Activated naive CD8-positive, alpha-beta T cell treated with anti-CD3 and anti-CD28 coated beads, Interleukin-2, amount 10 ng/mL, durations not matched to agents 7 days and 5 days (primary cell): ENCODE measurements around the gene JAKMIP3. TPM values are rescaled to one million over a fixed set of nuclear protein-coding genes. Genes with fewer than 3 reads are reported as not detected.

Source experiments
- ATAC-seq: fragments of 150-1000 bp; cut with Tn5 transposase; one replicate; pipeline ENCODE4 v1.10.0; 2021; ENCODE audit warnings: low read depth, moderate library complexity
- POLR2A ChIA-PET: fragments of 350-600 bp; sonication (Branson Sonifier 250); formaldehyde crosslinking; loops from one replicate; lab custom pipeline; 2021; ENCODE audit warnings: antibody characterized with exemption; lab: Charles Lee
- DNase-seq: peaks from one replicate; pipeline ENCODE4 v3.0.0; 2021
- H3K27ac Mint-ChIP-seq: one replicate; pipeline ENCODE4 v1.8.0; 2022; ENCODE audit warnings: mild to moderate bottlenecking, mixed read lengths
- H3K27me3 Mint-ChIP-seq: one replicate; pipeline ENCODE4 v1.8.0; 2022; ENCODE audit warnings: mild to moderate bottlenecking, moderate library complexity, mixed read lengths
- H3K36me3 Mint-ChIP-seq: one replicate; pipeline ENCODE4 v1.8.0; 2021; ENCODE audit warnings: mild to moderate bottlenecking, mixed read lengths
- H3K4me1 Mint-ChIP-seq: one replicate; pipeline ENCODE4 v1.8.0; 2021; ENCODE audit warnings: mixed read lengths
- H3K4me3 Mint-ChIP-seq: one replicate; pipeline ENCODE4 v1.8.0; 2022; ENCODE audit warnings: mild to moderate bottlenecking, moderate library complexity, mixed read lengths
- H3K9me3 Mint-ChIP-seq: one replicate; pipeline ENCODE4 v1.8.0; 2021; ENCODE audit warnings: mixed read lengths
- total RNA-seq, 2 experiments: library from RNA; stranded (reverse); gene quantifications; one replicate each; pipeline ENCODE4 v1.2.3, GENCODE V29; 2021

Gene JAKMIP3
- total RNA-seq, 2 experiments from 2014 or later = 0.17 to 0.28 TPM

DNA sequence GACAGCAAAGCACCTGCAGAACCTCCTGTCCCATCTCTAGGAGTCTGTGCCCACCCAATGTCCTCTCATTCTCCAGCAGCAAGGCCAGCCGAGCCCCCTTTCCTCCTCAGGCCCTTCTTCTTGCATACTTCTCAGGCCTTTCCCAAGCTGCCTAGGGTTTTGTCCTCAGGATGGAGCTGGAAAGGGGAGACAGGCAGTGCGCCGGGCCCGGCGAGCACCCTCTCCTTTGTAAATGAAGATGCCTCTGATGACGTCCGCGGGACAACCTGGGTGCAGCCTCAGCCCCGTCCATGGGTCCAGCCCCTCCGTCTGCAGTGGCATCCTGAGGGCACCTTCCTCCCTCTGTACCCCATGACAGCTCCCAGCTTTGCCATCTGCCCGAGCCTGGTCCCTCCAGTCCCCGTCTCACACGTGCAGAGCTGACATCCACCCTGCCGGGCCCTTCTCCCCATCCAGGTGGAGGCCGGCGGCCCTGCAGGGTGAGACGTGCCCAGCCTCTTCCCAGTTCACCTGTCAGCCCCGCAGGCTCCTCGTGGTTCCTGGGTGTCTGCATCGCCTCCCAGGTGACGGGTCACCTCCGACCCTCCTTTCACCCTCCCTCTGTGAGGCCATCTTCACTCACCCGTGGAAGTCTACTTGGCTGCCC, 36.4 kb downstream of the JAKMIP3 start:
- Mint-ChIP-seq H3K27ac (no peak overlapping the region), H3K27me3 (peaks cover 2% of the 10 kb centered on the region), H3K9me3 (no peaks in the 10 kb centered on the region), H3K4me1 (no peaks in the 10 kb centered on the region), H3K4me3 (no peak overlapping the region), H3K36me3 (no peaks in the 10 kb centered on the region)
- POLR2A ChIA-PET = no interaction called here
- ATAC-seq (no peak), DNase-seq (peak; percentile 17)

DNA sequence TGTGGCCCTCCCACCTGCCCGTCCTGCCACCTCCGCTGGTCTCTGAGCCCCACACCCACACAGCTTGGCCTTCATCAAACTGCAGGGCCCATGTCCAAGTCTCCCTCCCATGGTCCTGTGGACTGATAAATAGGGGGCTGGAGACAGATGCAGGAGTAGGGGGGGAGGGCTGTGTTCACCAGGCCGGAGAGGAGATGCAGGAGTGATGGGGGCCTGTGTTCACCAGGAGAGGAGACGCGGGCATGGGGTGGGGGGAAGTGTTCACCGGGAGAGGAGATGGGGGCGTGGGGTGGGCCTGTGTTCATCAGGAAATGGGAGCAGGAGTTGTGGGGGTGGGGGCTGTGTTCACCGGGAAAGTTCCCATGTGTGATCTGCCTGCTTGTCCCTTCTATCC, 37.0 kb downstream of the JAKMIP3 start:
- Mint-ChIP-seq H3K4me1 (no peaks in the 10 kb centered on the region), H3K36me3 (no peaks in the 10 kb centered on the region), H3K9me3 (no peaks in the 10 kb centered on the region), H3K4me3 (no peak overlapping the region), H3K27ac (no peak overlapping the region), H3K27me3 (peaks cover 2% of the 10 kb centered on the region)
- no peak for ATAC-seq
- POLR2A ChIA-PET = no interaction called here
- DNase-seq = no peak

DNA sequence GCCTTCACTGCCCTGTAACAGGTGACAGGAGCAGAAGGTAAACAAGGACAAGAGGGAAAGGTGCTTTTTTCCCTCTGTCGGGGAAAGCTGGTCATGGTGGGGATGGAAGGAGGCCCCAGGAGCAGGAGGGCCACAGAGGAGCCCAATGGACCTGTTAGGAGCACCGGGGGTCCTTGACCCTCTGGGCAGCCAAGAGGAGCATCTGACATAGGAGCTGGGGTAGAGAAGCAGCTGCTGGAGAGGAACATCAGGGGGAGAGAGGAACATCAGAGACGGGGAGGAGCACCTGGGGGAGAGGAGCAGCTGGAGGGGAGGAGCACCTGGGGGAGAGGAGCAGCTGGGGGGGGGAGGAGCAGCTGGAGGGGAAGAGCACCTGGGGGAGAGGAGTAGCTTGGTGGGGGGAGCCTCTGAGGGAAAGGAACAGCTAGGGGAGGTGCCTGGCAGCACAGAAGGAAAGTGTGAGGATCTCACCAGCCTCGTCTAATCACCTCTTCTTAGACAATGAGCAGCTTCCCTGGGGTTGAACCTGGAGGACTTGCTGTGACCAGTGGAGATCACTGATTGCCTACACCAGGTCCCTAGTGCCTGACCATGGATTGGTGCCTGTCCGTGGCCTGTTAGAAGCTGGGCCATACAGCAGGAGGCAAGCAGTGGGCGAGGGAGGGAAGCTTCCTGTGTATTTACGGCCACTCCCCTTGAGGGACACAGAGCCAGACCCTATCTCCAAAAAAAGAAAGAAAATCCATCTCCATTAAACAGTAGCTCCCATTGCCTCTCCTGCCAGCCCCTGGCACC, 37.6 kb downstream of the JAKMIP3 start:
- POLR2A ChIA-PET = no interaction called here
- no peaks in the 10 kb centered on the region for H3K4me1 Mint-ChIP-seq
- no peak overlapping the region for H3K27ac Mint-ChIP-seq
- H3K36me3 Mint-ChIP-seq = no peaks in the 10 kb centered on the region
- H3K9me3 Mint-ChIP-seq = no peaks in the 10 kb centered on the region
- no peak for DNase-seq
- no peak for ATAC-seq
- peaks cover under 1% of the 10 kb centered on the region for H3K27me3 Mint-ChIP-seq
- no peak overlapping the region for H3K4me3 Mint-ChIP-seq

DNA sequence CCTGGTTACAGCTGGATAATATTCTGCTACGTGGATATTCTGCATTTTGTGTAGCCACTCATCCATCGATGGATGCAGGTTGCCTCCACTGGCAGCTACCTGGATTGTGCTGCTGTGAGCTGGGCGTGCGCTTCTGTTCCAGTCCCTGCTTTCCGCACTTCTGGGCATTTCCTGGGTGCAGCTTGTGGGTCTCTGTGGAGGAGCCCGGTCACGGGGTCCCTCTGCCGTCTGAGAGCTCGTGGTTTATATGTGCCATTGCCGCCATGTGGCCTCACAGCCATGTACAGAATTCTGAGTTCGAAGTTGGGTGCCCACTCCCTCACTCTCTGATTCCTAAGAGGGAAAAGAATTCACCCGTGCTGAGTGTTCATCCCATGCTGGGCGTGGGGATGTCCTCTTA, 38.3 kb downstream of the JAKMIP3 start:
- H3K36me3 Mint-ChIP-seq = no peaks in the 10 kb centered on the region
- no peaks in the 10 kb centered on the region for H3K9me3 Mint-ChIP-seq
- DNase-seq = no peak
- H3K27ac Mint-ChIP-seq = no peak overlapping the region
- POLR2A ChIA-PET = no interaction called here
- H3K27me3 Mint-ChIP-seq = no peaks in the 10 kb centered on the region
- no peaks in the 10 kb centered on the region for H3K4me1 Mint-ChIP-seq
- ATAC-seq = no peak
- H3K4me3 Mint-ChIP-seq = no peak overlapping the region

DNA sequence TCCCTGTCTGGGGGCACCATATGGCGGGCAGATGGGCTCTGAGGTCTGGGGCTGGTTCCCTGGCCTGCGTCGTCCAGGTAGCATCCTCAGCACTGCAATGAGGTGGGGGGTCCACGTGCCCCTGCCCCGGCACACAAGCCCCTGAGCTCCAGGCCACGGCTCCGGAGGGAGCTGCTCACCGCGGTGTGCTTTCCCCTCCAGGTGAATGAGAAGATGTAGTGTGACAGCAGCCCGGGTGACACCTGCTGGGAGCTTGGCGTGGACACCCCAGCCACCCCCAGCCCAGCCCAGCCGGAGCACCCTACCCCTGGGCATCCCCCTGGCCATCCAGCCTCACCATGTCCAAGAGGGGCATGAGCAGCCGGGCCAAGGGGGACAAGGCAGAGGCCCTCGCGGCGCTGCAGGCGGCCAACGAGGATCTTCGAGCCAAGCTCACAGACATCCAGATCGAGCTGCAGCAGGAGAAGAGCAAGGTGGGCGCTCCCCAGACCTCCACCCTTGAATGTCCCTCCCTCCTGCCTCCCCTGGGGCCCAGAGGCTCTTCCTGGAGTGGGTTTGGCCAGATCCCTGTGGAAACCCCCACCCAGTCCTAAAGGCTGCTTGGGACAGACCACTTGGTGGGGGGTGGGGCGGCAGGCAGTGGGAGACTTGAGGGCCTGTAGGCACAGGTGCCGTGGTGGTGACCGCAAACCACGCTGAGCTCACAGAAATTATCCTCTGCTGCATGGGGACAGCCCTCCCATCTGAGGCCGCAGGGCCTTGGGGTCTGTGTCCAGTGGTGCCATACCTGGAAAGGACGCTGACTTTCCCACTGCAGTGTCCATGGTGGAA, 38.9 kb downstream of the JAKMIP3 start:
- Mint-ChIP-seq H3K27ac (no peak overlapping the region), H3K4me1 (no peaks in the 10 kb centered on the region), H3K27me3 (no peaks in the 10 kb centered on the region), H3K36me3 (no peaks in the 10 kb centered on the region), H3K4me3 (no peak overlapping the region), H3K9me3 (no peaks in the 10 kb centered on the region)
- POLR2A ChIA-PET = no interaction called here
- DNase-seq (no peak), ATAC-seq (no peak)

DNA sequence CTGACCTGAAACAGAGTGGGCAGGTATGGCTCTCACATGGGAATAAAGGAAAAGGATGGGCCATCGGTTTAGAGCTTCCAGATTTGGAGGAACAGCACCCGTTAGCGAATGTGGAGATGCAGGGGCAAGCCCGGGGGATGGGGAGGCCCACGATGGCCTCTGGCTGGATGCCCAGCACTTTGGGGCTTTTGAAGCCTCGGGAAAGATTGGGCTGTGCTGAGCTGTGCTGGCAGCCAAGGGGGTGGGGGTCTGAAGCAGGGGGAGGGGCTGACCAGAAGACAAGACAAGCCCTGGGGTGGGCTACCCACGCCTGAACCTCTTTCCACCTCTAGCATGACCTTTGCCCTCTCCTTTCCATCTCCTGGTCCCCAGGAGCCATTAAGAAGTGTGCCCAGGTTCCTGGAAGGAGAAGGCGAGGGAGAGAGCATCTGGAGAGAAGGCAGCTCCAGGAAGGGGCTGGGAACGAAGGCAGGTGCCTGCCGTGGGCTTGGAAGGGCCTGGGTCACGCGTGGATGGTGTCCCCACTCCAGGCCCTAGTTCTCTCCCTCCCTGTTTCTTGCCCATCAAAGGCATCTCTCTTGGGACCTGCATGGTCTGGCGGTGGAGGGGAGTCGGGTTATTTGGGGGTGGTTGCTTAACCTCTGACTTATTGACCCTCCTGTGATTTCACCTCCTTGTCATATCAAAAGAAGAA, 39.7 kb downstream of the JAKMIP3 start:
- H3K27me3 Mint-ChIP-seq = peaks cover 1% of the 10 kb centered on the region
- DNase-seq (no peak), ATAC-seq (no peak)
- H3K4me3 Mint-ChIP-seq = no peak overlapping the region
- H3K27ac Mint-ChIP-seq = no peak overlapping the region
- POLR2A ChIA-PET = no interaction called here
- H3K4me1 Mint-ChIP-seq = no peaks in the 10 kb centered on the region
- no peaks in the 10 kb centered on the region for H3K36me3 Mint-ChIP-seq
- H3K9me3 Mint-ChIP-seq = no peaks in the 10 kb centered on the region

DNA sequence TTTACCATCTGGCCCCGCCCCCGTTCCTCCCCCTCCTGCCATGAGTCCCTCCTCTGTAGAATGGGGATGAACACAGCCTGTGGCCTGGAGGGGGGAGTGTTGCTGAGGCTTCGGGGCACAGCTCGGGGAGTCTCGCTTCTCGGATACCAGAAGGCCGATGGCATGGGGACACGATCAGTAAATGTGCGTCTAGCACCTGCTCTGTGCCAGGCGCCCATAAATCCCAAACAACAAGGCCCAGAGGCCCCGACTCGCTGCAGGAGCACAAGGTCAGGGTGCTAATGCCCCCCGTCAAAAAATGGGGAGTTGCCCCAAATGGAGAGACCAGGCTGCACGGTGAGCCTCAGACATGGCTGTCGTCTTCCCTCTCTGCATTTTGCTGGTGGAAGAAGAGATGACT, 40.7 kb downstream of the JAKMIP3 start:
- Mint-ChIP-seq H3K4me3 (no peak overlapping the region), H3K9me3 (no peaks in the 10 kb centered on the region), H3K27ac (no peak overlapping the region), H3K27me3 (peaks cover 2% of the 10 kb centered on the region), H3K36me3 (no peaks in the 10 kb centered on the region), H3K4me1 (no peaks in the 10 kb centered on the region)
- no peak for ATAC-seq
- DNase-seq = peak; percentile 12
- POLR2A ChIA-PET = no interaction called here

DNA sequence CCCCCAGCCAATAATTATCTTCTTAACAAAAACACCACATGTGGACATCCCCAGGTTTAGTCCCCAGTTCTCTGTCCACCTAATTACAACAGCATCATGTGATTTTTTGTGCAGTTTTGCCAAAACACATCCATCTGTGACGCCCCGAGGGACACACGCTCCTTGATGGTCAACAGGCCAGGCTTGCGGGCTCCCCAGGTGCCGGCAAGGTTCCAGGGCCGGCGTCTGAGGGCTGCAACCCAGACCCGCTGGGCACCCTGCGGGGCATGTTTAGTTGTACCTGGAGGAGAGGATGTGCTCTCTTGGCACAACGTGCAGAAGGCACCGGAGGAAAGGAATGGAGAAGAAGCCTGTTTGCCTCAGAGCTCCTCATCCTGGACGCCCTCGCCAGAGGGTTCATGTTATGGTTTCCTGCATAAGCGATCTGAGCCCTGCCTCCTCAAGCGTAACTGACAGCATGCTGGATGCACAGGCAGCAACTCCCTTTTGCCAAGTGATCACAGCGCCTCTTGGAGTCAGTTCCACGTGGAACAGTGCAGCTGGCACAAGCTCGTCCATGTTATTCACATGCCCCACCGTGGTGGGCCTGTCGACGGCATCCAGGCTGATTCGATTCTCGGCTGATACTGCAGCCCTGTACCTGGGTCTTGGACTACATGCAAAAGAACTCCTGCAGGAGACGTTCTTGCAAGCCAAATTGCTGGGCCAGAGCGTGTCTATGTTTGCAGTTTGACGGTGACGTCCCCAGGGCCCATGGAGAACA, 41.6 kb downstream of the JAKMIP3 start:
- no peaks in the 10 kb centered on the region for H3K4me1 Mint-ChIP-seq
- H3K36me3 Mint-ChIP-seq = no peaks in the 10 kb centered on the region
- no peak for ATAC-seq
- peaks cover 2% of the 10 kb centered on the region for H3K27me3 Mint-ChIP-seq
- DNase-seq = peak; percentile 17
- POLR2A ChIA-PET = no interaction called here
- no peaks in the 10 kb centered on the region for H3K9me3 Mint-ChIP-seq
- H3K27ac Mint-ChIP-seq = no peak overlapping the region
- H3K4me3 Mint-ChIP-seq = no peak overlapping the region

DNA sequence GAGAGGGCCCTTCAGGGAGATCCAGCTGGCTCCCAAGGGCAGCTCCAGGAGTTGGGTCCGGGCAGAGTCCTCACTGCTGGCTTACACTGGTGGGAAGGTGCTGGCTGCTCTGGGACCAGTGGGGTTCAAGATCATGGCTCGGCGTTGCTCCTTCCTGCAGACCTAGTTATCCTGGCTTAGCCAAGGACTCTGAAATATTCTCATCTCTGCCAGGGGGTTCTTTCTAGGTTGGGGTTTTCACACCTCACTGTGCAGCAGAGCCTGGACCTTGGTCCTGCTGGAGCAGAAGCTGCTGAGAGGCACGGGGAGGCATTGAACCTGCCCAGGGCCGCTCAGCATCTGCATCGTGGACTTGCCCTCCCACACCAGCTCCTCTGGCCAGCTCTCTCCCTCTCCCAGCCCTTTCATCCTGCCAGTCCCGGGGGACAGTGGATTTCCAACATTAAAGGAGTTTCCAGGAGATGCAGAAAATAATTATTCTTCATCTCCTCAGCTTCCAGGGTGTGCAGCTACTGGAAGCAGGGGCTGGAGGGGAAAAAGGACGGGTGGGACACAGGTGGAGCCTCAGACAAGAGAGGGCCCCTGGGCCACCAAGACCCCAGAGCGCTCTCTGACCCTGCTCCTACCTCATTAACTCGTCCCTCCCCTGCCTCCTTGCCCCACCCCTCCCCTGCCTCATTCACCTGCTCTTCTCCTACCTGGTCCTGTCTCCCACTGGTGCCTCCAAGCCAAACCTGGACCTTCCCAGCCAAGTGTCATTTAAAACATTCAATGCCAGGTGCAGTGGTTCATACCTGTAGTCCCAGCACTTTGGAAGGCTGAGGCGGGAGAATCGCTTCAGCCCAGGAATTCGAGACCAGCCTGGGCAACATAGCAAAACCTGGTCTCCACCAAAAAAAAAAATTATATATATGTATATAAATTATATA, 42.5 kb downstream of the JAKMIP3 start:
- ATAC-seq (no peak), DNase-seq (peak; percentile 5)
- H3K36me3 Mint-ChIP-seq = no peaks in the 10 kb centered on the region
- H3K4me3 Mint-ChIP-seq = no peak overlapping the region
- H3K27me3 Mint-ChIP-seq = peaks cover 2% of the 10 kb centered on the region
- POLR2A ChIA-PET = no interaction called here
- no peaks in the 10 kb centered on the region for H3K9me3 Mint-ChIP-seq
- no peak overlapping the region for H3K27ac Mint-ChIP-seq
- no peaks in the 10 kb centered on the region for H3K4me1 Mint-ChIP-seq

DNA sequence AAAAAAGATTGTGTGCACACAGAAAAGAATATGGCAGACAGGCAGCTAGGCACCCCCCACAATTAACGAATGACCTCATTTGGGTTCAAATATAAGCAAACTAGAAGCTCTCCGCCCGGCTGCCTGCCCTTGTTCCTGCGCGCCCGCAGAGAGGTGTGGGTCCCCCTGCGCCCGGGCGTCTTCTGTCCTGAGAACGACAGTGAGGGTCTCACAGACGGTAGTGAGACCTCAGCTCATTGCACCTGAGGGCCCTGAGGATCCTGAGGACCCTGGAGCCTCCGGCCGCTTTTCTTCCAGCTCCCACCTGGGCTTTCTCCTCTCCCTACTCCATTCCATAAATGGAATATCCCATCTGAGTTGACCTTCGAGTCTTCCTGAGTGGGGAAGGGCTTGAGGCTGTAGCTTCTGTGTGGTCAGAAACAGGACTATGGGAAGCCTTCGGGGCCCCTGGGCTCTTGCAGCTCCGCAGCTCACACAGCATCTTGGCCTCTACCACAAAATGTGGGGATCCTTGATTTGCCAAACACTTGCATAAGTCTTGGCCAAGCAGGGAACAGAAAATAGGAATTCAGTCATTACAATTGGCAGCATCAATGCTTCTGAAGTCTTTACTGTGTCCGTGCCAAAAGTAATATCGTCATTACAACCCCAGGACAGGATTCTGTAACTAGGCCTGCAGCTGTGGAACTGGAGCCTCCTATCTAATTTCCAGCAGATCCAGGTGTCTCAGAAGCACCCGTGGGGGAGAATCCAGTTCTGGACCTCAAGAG, 43.8 kb downstream of the JAKMIP3 start:
- POLR2A ChIA-PET = no interaction called here
- Mint-ChIP-seq H3K4me1 (no peaks in the 10 kb centered on the region), H3K9me3 (no peaks in the 10 kb centered on the region), H3K27ac (no peak overlapping the region), H3K27me3 (peaks cover 2% of the 10 kb centered on the region), H3K4me3 (no peak overlapping the region), H3K36me3 (no peaks in the 10 kb centered on the region)
- peak; percentile 22 for DNase-seq
- ATAC-seq = no peak

DNA sequence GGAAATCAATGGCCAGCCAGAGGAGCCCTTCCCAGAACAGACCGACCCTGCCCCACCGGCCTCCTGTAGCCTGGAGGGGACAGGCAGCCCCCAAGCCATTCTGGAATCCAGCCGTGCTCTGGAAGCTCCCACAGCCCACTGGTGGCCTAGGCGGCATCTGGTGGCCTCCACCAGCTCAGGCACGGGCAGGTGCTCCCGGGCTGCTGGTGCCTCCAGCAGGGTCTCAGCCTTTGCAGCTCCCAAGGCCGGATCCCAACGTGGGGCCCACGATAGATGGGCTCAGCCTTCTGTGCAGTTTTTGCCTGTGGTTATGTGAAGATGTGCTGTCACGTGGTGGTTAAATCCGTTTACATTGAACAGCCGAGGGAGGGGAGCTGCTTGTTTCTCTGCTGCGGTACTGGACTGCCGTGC, 44.4 kb downstream of the JAKMIP3 start:
- DNase-seq (peak; percentile 20), ATAC-seq (no peak)
- H3K36me3 Mint-ChIP-seq = no peaks in the 10 kb centered on the region
- H3K27ac Mint-ChIP-seq = no peak overlapping the region
- H3K27me3 Mint-ChIP-seq = peaks cover 2% of the 10 kb centered on the region
- POLR2A ChIA-PET = no interaction called here
- no peaks in the 10 kb centered on the region for H3K4me1 Mint-ChIP-seq
- no peaks in the 10 kb centered on the region for H3K9me3 Mint-ChIP-seq
- no peak overlapping the region for H3K4me3 Mint-ChIP-seq
